Parathyroid adenoma (tissue), 2 donors: ENCODE measurements around the gene ZNF683.
A peak's percentile ranks its signal among the peaks of the same experiment; 100 is the strongest.
"Not testable (repeated sequence)": the region's sequence is repeated elsewhere in the genome, so short reads cannot be mapped to it uniquely, and the experiment has no call there.

ENCODE experiments used
- H2AFZ ChIP-seq: fragments of 300-600 bp; sonication (generic); one replicate; pipeline ENCODE4 v1.7.0; 2017; ENCODE audit warnings: antibody characterized with exemption, mild to moderate bottlenecking
- H3K27ac ChIP-seq: fragments of 300-600 bp; sonication (generic); one replicate; pipeline ENCODE4 v1.7.0; 2017
- H3K27me3 ChIP-seq: fragments of 300-600 bp; sonication (generic); one replicate; pipeline ENCODE4 v1.7.0; 2017; ENCODE audit warnings: low read length; ENCODE audit not compliant: control insufficient read depth, insufficient read depth
- H3K36me3 ChIP-seq: fragments of 300-600 bp; sonication (generic); one replicate; pipeline ENCODE4 v1.7.0; 2017; ENCODE audit warnings: low read length; ENCODE audit not compliant: control insufficient read depth, insufficient read depth
- H3K4me1 ChIP-seq: fragments of 300-600 bp; sonication (generic); one replicate; pipeline ENCODE4 v1.7.0; 2017; ENCODE audit warnings: control low read depth
- H3K4me2 ChIP-seq: fragments of 300-600 bp; sonication (generic); one replicate; pipeline ENCODE4 v1.7.0; 2017; ENCODE audit warnings: low read length
- H3K4me3 ChIP-seq: fragments of 300-600 bp; sonication (generic); one replicate; pipeline ENCODE4 v1.7.0; 2017; ENCODE audit warnings: low read depth, low read length
- H3K79me2 ChIP-seq: fragments of 300-600 bp; sonication (generic); one replicate; pipeline ENCODE4 v1.7.0; 2017; ENCODE audit warnings: control low read depth
- H3K9ac ChIP-seq: fragments of 300-600 bp; sonication (generic); one replicate; pipeline ENCODE4 v1.7.0; 2017; ENCODE audit warnings: mild to moderate bottlenecking
- H3K9me3 ChIP-seq: fragments of 300-600 bp; sonication (generic); one replicate; pipeline ENCODE4 v1.7.0; 2017; ENCODE audit warnings: low read length; ENCODE audit not compliant: control insufficient read depth
- TF ChIP-seq, protein P1 (sequence below): fragments of 300-600 bp; sonication (generic); IDR thresholded peaks from one replicate; pipeline ENCODE4 v1.7.0; 2017; ENCODE audit warnings: antibody characterized with exemption, mild to moderate bottlenecking
- donor health status: primary hyperparathyroidism.

Gene ZNF683

DNA sequence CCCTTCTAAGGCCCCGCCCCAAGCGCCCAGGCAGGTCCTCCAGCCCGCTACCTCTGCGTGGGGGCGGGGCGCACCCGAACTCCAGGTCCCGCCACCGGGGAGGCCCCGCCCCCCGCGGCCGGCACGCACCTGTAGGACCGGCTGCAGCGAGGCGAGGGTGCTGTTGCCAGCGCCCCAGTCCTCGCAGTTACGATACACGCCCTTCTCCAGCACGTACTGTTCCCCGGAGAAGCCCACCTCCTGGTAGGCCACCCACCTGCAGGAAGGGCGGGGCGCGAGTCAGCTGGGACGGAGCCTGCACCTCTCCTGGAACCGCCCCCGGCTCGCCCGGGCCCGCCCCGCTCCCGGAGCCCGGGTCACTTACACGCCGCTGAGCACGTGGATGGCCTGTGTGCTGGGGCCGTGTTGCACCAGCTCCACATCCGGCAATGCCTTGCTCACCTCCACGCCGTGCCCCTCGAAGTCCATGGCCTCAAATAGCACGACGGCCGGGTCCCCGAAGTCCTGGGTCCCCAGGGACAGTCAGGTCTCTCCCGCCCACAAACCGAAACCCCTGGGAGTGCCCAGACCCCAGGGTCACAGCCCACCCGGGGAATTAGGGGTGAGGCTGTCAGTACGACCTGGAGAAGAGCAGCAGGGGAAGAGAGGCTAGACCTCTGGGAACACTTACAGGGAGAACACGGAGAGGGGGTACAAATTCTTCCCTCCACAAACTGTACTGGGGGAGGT, 35.9 kb downstream of the ZNF683 start:
- Histone ChIP-seq H3K4me1 (no peaks in the 10 kb centered on the region), H3K79me2 (no peaks in the 10 kb centered on the region), H3K9ac (no peak overlapping the region), H3K4me2 (peak overlapping the region; percentile 91), H3K27me3 (no peaks in the 10 kb centered on the region), H3K36me3 (no peaks in the 10 kb centered on the region), H3K27ac (no peak overlapping the region), H3K4me3 (peak overlapping the region; percentile 79), H2AFZ (peak overlapping the region; percentile 74), H3K9me3 (no peaks in the 10 kb centered on the region)
- TF ChIP-seq, protein P1, sequence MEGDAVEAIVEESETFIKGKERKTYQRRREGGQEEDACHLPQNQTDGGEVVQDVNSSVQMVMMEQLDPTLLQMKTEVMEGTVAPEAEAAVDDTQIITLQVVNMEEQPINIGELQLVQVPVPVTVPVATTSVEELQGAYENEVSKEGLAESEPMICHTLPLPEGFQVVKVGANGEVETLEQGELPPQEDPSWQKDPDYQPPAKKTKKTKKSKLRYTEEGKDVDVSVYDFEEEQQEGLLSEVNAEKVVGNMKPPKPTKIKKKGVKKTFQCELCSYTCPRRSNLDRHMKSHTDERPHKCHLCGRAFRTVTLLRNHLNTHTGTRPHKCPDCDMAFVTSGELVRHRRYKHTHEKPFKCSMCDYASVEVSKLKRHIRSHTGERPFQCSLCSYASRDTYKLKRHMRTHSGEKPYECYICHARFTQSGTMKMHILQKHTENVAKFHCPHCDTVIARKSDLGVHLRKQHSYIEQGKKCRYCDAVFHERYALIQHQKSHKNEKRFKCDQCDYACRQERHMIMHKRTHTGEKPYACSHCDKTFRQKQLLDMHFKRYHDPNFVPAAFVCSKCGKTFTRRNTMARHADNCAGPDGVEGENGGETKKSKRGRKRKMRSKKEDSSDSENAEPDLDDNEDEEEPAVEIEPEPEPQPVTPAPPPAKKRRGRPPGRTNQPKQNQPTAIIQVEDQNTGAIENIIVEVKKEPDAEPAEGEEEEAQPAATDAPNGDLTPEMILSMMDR: no peak

DNA sequence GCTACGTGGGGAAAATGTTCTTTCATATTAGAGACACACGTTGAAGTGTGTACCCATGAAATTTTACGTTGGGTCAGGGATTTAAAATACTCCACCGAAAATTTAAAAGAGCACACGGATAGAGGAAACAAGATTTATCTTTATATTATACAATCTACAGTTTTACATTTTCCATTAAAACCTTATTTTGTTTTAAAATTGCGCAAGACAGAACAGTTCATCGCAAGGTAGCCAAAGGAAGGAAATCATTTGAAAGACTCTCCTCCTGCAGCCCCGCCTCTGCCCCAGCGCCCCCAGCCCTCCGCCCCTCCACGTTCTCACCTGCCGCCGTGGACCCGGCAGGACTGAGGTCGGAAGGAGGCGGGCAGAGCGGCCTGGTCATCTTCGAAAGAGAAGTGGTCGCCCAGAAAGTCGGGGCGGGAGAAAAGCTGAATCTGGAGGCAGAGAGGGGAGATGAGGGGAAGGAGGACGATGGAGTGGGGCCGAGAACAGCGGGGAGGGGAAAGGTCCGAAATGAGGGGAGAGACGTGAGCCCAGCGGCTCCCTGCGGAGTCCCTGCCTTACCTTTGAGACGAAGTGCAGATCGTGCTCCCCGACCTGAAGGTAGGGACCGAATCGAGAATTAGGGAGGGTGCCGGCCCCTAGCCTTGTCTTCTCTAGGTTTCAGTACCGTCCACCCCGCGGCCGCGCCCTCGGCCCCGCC, 36.6 kb downstream of the ZNF683 start:
- H3K4me3 ChIP-seq: peak overlapping the region; percentile 79
- no peaks in the 10 kb centered on the region for H3K36me3 ChIP-seq
- TF ChIP-seq, protein P1: no peak
- no peak overlapping the region for H3K27ac ChIP-seq
- no peaks in the 10 kb centered on the region for H3K9me3 ChIP-seq
- H3K79me2 ChIP-seq: no peaks in the 10 kb centered on the region
- H3K27me3 ChIP-seq: no peaks in the 10 kb centered on the region
- peak overlapping the region; percentile 74 for H2AFZ ChIP-seq
- H3K4me1 ChIP-seq: no peaks in the 10 kb centered on the region
- peak overlapping the region; percentile 91 for H3K4me2 ChIP-seq
- no peak overlapping the region for H3K9ac ChIP-seq

DNA sequence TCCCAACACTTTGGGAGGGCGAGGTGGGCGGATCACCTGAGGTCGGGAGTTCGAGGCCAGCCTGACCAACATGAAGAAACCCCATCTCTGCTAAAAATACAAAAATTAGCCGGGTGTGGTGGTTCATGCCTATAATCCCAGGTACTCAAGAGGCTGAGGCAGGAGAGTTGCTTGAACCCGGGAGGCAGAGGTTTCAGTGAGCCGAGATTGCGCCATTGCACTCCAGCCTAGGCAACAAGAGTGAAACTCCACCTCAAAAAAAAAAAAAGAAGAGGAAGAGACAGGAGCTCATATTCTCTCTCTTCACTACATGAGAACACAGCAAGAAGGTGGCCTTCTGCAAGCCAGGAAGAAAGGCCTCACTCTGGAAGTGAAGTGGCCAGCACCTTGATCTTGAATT, 39.2 kb downstream of the ZNF683 start:
- not testable (repeated sequence) for H3K9me3 ChIP-seq, H3K4me2 ChIP-seq, H3K27ac ChIP-seq, H3K4me1 ChIP-seq, H3K4me3 ChIP-seq, H2AFZ ChIP-seq, H3K9ac ChIP-seq, H3K36me3 ChIP-seq, H3K79me2 ChIP-seq, H3K27me3 ChIP-seq

DNA sequence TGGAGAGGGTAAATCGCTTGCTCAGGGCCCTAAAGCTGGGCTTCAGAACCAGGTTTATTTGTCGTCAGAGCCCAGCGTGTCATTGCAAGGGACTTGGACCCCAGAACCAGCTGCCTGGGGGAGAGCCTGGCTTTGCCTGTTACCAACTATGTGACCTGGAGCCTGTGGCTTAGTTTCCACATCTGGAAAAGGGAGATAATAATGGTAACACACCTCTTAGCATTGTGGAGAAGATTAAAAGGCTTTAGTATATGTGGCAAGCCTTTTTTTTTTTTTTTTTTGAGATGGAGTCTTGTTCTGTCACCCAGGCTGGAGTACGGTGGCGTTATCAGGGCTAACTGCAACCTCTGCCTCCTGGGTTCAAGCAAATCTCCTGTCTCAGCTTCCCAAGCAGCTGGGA, 42.3 kb downstream of the ZNF683 start:
- Histone ChIP-seq H3K36me3 (no peaks in the 10 kb centered on the region), H3K27ac (no peak overlapping the region)
- TF ChIP-seq, protein P1: no peak

DNA sequence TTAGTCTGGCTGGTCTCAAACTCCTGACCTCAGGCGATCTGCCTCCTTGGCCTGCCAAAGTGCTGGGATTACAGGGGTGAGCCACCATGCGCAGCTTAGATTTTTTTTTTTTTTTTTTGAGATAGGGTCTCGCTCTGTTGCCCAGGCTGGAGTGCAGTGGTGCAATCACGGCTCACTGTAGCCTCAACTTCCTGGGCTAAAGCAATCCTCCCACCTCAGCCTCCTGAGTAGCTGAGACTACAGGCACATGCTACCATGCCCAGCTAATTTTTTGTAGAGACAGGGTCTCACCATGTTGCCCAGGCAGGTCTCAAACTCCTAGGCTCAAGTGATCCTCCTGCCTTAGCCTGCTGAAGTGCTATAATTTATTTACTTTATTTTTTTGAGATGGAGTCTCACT, 43.2 kb downstream of the ZNF683 start:
- not testable (repeated sequence) for H3K9ac ChIP-seq, H3K27ac ChIP-seq, H3K4me1 ChIP-seq, H3K4me3 ChIP-seq, H2AFZ ChIP-seq, H3K27me3 ChIP-seq, H3K4me2 ChIP-seq, H3K36me3 ChIP-seq, H3K9me3 ChIP-seq, H3K79me2 ChIP-seq

More for the DNA sequence above, 42.3 kb downstream of the ZNF683 start:
- H3K9me3 ChIP-seq: no peaks in the 10 kb centered on the region
- no peaks in the 10 kb centered on the region for H3K27me3 ChIP-seq
- H3K4me2 ChIP-seq: no peak overlapping the region
- no peak overlapping the region for H3K4me3 ChIP-seq
- H3K79me2 ChIP-seq: no peaks in the 10 kb centered on the region
- no peaks in the 10 kb centered on the region for H3K4me1 ChIP-seq
- H3K9ac ChIP-seq: no peak overlapping the region
- no peak overlapping the region for H2AFZ ChIP-seq
